GM21786 (cell line): ENCODE measurements around the gene FADS6.

Experiments used
- ATAC-seq: cut with Tn5 transposase; IDR thresholded peaks from one replicate; pipeline ENCODE4 v1.9.1; 2021; ENCODE audit not compliant: unreplicated experiment

FADS6 gene

DNA sequence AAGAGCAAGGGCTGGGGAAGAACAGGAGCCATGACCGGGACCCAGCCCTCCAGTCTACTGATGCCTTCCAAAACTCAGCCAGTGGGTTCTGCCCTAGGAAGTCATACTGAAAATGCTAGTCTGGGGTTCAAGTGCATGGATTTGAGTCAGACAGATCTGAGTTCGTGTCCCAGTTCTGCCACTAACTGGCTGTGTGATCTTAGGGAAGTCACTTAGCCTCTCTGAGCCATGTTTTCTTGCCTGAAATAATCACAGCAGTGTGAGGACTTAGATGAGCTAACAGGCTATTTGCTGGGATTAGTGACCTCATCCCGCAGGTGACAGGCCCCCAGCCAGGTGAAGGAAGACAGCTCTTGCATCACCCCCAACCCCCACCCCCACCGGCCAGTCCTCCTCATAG, 38.1 kb downstream of the FADS6 start:
- ATAC-seq, result no peak

DNA sequence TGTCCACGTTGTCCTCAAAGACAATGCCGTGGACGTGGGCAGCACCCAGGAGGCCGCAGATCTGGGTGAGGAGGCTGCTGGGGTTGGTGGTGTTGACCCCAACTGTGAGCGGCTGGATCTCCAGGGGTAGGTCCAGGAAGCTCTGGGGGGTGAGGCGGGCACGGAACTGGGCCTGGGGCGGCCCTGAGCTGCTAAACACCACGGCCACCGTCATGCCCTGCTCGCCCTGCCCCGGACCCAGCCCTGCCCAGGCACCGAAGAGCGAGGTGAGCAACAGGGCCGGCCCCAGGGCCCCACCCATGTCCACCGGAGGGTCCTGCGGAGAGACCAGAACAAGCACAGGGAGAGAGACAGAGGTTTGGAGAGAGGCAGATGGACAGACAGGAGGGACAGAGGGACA, 38.6 kb downstream of the FADS6 start:
- ATAC-seq, result no peak

DNA sequence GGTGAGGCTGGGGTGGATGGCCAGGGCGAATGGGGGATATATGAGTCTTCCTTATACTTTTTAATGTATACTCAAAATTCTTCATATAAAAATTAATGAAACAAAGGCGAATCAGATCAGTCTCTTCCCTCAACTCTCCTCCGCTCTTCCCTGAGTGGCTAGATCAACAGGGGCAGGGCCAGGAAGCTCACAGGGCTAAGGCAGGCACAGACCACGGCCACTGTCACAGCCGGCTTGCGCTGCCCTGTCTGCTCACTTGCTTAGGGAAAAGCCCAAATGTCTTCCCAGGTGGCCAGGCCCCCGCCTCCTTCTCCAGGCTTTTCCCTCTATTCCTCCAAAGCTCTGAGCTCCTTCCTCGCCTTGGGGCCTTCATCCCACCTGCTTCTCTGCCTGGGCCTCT, 39.8 kb downstream of the FADS6 start:
- no peak for ATAC-seq

DNA sequence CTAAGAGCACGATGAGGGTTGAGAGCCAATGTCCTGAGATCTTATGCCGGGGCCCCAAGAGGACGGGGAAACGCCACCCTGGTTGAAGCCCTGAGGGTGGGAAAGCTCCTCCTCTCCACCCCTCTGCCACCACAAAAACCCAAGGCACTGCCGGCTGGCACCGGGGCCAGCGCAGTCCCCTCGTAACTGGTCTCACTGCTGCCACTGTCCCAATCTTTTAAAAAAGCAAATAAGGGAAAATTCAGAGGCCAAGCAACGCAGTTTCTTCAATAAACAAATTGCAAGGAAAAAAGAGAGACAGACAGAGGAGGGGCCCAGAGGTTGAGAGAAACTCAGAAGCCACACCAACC, 40.4 kb downstream of the FADS6 start:
- ATAC-seq, result no peak

DNA sequence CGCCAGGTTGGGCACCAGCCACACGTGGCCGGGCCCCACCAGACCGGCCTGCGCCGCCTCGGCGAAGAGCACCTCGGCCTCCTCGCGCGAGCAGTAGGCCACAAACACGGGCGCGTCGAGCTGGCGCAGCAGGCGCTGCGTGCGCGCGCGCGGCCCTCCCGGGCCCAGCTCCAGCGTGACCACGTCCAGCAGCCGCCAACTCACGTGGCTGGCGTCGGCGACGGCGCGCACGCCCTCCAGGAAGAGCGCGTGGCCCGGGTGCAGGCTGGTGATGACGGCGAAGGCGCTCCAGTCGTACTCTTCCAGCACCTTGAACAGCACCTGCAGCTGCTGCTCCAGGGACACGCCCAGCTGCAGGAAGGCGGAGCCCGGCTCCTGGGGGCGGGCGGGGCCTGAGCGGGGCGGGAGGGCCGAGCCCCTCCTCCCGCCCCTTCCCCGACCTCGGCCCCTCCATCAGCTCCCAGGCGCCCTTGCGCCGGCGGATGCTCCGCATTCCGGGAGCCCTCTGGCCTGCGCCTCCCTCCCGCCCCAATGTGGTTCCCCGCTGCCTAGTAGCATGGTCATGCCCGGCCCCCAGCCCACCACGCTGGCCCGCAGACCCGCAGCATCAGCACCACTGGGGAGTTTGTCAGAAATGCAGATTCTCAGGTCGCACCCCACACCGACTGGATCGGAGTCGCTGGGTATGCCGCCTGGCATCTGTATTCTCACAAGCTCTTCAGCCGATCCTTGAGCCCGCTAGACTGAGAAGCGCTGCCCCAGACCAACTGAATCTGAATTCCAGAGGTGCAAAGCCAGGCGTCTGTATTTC, 41.0 kb downstream of the FADS6 start:
- ATAC-seq, result no peak

DNA sequence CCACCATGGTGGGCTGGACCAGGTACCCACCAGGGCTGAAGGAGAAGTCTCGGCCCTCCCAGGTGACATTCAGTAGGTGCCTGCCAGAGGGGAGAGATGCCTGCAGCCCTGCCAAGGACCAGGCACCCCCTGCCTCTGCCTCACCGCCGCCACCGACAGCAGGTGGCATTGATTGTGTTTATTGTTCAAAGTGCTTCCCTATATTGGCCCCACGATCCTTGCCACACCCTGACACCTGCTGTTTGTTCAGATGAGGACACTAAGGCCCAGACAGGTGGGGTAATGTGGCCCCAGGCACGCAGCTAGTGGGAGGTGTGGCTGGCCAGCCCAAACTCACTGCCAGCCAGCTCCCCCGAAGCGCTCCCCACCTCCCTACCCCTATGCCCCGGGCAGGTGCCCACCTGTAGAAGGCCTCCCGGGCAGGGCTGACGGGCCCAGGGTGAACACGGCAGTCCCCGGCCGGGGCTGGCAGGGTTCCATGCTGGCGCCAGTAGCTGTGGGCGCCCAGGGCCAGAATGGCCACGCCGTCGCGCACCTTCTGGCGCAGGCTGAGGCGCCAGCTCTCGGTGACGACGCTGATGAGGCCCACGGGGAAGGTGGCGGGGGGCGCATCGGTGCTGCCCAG, 41.7 kb downstream of the FADS6 start:
- no peak for ATAC-seq

DNA sequence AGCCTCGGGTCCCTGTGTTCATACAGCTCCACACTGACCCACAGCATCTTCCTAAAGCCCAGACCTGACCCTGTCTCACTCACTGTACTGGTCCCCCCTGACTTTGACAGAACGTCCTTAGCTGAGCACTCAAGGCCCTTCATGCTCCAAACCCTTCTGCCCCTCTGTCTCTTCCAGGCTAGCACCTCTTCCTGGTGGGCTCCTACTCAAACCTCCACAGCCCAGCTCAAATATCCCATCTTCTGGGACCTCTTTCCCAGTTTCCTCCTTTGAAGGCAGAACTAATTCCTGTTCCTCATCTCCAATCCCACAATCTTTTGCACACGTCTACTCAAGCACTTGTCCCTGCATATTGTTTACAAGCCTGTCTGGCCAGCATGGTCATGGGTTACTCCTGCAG, 42.5 kb downstream of the FADS6 start:
- ATAC-seq, result no peak

DNA sequence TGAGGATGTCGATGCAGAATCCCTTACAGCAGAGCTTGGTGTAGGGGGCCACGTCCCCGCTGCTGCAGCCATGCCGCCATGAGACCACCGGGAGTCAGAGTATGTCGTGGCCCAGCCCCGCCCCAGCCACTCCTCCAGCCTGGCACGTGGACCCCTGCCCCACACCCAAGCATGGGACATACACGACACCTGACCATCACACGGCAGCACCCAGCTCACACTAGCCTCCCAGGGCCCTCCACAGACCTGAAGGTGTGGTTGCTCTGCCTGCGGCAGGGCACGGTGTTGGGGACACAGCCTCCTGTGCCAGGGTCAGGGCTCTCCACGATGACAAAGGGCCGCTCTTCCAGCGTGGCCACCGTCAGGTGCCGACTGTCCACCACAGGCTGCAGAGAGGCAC, 43.1 kb downstream of the FADS6 start:
- ATAC-seq, result no peak

DNA sequence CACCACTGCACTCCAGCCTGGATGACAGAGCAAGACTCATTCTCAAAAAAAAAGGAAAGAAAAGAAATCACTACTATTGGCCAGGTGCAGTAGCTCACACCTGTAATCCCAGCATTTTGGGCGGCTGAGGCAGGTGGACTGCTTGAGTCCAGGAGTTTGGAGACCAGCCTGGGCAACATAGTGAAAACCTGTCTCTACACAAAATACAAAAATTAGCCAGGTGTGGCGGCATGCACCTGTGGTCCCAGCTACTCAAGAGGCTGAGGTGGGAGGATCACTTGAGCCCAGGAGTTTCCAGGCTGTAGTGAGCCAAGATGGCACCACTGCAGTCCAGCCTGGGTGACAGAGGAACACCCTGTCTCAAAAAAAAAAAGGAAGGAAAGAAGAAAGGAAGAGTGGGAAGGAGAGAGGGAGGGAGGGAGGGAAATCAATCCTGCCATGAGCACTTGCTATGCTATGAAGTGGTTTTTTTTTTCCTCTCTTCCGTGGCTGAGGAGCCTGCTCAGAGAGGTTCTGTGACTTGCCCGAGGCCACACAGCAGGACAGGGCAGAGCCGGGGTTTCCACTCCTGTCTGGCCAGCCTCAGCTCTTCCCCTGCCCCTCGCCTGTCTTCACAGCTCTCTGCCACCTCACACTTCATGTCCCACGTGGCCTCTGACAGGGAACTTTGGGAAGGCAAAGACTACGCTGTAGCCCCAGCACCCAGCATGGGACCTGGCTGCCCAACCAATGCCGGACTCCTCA, 44.6 kb downstream of the FADS6 start:
- no peak for ATAC-seq

DNA sequence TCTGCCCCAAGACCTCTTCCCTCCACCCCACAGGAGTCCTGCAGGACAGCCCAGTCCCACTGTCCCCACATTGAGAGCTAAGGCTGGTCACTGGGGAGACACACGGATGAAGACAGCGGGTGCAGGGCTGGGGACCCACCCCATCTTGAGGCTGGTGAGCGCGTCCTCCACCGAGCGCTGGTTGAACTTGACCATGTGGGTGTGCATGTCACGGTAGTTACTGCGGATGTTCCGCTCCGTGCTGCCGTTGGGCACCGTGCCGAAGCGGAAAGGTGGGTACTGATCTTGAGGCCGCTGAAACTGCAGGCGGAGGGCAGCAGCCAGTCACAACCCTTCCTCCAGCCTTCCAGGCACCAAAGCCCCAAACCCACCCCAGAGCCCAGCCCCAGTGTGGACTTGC, 46.8 kb downstream of the FADS6 start:
- no peak for ATAC-seq

DNA sequence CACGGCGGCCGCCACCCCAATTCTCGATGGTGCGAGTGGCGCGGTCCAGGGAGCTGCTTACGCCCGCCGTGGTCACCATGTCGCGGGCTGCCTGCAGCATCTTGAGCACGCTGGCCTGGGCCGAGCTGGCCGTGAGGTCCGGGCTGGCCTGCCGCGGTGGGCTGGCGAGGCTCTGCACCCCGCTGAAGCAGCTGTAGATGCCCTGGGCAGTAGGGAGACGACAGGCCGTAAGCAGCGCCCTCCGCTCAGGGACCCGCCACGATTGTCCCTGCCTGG, 50.1 kb downstream of the FADS6 start:
- no peak for ATAC-seq

DNA sequence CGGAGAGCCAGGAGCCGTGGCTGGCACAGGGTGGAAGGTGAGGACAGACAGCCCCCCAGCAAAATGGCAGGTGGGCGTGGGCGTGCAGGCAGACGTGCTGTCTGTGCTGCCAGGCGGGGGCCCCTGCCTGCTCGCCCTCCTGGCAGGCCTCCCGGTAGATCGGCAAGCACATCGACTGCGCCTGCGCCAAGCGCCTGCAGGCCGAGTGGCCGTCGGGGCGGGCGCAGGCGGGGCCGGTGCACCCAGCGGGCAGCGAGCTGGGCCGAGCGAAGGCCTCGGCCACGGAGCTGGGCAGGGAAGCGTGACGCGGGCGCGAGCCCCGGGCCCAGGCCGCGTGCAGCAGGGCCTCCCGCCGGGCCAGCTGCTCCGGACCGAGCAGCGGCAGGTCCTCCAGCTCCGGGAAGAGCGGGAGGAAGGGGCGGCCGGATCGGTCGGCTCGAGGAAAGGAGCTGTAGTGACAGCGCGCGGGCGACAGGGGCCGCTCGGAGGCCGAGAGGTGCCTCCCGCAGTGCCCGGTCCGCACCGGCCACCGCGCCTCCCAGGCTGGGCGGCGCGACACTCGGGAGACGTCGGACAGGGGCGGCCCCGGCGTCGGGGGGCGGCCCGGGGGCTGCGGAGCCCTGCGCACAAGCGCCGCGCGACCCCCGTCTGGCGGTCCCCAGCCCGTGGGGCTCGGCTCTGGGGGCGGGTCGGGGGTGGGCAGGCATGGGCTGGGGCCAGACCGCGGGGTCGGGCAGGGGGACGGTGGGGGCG, 50.7 kb downstream of the FADS6 start:
- no peak for ATAC-seq

DNA sequence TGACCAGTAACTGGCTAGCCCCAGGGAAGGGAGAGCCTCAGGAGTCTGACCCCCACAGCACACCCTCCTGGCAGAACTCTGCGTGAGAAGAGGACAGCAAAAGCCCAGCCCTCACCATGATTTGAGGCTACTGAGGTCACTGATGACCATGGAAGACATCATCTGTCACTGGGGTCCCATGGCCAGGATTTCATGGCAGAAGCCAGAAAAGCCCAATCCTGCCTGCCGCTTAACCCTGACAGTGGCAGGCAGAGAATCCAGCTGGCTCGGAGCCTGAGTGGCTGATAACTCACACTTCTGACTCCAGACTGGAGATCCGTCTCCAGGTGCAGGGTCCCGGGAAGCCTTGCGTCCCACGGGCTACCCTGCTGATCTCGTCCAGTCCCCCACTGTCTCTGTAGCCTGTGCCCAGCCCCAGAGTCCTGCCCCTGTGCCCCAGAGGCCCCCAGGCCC, 51.3 kb downstream of the FADS6 start:
- no peak for ATAC-seq

DNA sequence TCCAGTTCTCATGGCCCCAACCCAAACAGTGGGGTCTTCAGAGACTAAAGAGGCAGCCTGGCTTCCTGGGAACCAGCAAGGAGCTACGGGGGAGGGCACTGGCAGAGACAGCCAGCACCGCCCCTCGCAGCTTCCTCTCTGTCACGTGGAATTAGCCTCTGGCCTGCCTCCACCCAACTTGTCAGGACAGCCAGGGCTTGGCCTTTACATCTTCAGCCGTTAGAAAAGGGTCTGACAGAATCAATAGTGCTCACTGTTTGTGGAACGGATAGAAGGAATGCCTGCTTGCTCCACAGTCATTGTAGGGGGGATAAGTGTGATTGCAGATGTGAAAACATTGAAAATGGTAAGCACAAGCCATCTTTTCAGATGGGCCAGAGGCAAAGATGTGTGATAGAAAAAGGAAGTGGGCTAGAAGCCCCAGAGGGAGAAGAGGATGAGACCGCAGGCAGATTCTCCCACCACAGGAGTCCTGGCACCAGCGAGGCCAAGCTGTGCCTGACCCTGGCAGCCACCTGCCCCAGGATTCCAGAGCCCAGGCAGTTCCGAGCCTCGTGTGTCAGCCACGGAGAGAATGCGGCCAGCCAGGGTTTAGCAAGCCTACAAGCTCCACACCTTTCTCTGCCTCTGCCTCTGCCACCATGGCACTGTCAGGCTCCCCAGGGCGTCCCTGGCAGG, 52.3 kb downstream of the FADS6 start:
- no peak for ATAC-seq

DNA sequence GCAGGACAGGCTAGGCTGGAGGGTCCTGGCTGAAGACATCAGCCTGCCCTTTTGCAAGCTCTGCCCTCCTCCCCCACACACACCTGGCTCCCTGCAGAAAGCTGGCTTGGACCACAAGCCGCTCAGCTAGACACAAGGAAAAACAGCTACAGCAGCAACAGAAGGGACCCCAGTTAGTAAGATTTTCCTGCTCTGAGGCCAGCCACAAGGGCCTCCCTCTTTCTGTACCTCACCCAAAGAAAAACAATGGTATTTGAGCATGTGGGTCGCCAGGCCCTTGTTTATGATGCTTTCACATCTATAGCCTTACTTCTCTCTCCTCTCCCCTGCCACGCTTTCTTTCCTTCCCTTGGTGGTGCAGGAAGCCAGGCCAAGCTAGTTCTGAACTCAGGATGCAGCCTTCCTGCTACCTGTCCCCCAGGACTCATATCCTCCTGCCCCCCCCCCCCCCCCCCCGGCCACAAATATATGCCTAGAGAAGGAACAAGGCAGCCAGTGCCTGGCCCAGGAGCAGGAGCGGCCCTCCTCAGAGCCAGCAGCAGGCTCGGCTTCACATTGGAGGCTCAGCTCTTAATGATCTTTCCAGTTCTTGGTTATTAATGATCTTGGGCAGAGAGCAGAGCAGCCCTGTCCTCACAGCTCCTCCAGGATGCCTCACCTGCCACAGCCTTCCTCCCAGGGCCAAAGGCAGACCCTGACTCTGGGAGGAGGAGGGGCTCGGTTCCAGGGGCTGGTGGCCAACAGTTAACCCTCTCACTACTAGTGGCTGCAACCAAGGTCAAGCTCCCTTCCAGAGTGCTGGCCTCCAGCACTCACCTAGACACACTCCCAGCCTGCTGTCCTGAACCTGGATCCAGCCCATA, 53.2 kb downstream of the FADS6 start:
- ATAC-seq, result no peak

DNA sequence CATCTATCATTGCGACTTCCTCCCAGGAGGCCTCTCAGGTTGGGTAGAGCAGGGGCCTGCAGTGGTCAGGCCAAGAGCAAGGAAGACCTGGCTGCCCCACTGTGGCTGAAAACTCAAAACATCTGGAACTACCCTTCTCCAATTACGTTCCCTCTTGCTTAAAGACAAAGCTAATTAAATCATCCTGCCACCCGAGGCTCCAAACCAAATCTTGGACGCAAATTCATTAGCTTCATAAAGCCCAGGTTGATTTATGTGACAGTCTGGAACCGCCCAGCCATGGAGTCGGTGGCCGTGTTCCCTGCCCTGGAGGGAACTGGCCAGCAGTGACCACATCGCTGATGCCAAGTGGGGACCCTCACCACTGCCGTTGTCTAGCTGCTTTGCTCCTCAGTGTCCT, 55.2 kb downstream of the FADS6 start:
- no peak for ATAC-seq

DNA sequence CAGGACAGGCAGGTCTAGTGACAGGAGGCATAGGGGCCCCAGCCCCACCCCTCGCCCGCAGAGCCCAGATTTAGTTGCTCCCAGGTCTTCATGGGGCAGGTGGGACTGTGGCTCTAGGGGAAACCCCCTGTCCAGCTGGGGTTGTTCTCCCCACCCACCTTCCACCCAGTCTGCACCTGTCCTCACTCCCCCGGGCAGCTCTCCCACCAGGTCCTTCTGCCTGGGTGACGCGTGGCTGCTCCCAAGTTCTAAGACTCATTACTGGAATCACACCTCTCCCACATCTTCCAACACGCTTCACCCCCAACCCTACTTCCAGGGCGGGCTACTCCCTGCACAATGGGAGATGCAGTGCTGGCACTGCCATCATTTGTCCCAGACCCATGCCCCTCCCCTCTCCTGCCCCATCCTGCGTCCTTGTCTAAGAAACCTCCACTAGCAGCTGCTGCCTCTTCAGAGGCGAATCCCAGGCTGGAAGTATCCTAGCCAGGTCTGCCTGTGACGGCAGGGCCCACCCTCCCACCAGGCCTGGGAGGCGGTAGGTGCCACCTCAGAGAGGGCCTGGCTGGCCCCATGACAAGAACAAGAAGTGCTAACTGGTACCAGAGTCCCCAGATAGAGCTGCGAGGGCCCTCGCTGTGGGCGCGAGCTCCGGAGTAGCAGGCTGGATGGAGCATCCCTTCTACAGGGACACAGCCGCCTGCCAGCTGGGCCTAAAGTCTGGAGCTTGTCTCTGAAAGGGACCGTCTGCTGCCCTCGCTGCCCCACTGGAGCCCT, 56.6 kb downstream of the FADS6 start:
- no peak for ATAC-seq

DNA sequence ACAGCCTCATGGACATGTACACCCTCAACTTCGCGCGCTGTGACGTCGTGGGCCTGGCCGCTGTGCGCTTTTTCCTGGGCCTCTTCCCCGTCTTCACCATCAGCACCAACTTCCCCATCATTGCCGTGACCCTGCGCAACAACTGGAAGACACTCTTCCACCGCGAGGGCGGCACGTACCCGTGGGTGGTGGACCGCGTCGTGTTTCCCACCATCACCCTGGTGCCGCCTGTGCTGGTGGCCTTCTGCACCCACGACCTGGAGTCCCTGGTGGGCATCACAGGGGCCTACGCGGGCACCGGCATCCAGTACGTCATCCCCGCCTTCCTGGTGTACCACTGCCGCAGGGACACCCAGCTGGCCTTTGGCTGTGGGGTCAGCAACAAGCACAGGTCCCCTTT, 57.2 kb downstream of the FADS6 start:
- no peak for ATAC-seq
